Osteocyte (in vitro differentiated cells): Measurements from ENCODE around the gene GTF3C1. TPM values are rescaled to one million over a fixed set of nuclear protein-coding genes. Genes with fewer than 3 reads are reported as not detected.

Source experiments
- DNase-seq: peaks from one replicate; pipeline ENCODE4 v3.0.0; 2021; ENCODE audit warnings: mixed read lengths; ENCODE audit not compliant: unreplicated experiment; ENCODE audit errors: extremely low spot score
- H3K27ac Mint-ChIP-seq: one replicate; pipeline ENCODE4 v1.8.0; 2021; ENCODE audit warnings: mild to moderate bottlenecking, mixed read lengths; ENCODE audit not compliant: unreplicated experiment
- H3K27me3 Mint-ChIP-seq: one replicate; pipeline ENCODE4 v1.8.0; 2021; ENCODE audit warnings: mixed read lengths; ENCODE audit not compliant: unreplicated experiment
- H3K36me3 Mint-ChIP-seq: one replicate; pipeline ENCODE4 v1.8.0; 2021; ENCODE audit warnings: mixed read lengths; ENCODE audit not compliant: unreplicated experiment
- H3K4me1 Mint-ChIP-seq: one replicate; pipeline ENCODE4 v1.8.0; 2021; ENCODE audit warnings: mixed read lengths; ENCODE audit not compliant: unreplicated experiment
- H3K4me3 Mint-ChIP-seq: one replicate; pipeline ENCODE4 v1.8.0; 2021; ENCODE audit warnings: mild to moderate bottlenecking, moderate library complexity, mixed read lengths; ENCODE audit not compliant: unreplicated experiment
- H3K9me3 Mint-ChIP-seq: one replicate; pipeline ENCODE4 v1.8.0; 2021; ENCODE audit warnings: mixed read lengths; ENCODE audit not compliant: unreplicated experiment
- CTCF ChIP-seq: fragments of 200-600 bp; sonication (generic); IDR thresholded peaks from 2 replicates; pipeline ENCODE4 v1.5.0; 2021; ENCODE audit warnings: antibody characterized with exemption, mild to moderate bottlenecking, moderate library complexity
- total RNA-seq: library from RNA; stranded (reverse); gene quantifications from 2 replicates; pipeline ENCODE4 v1.2.1, GENCODE V29; 2021

The GTF3C1 gene
- total RNA-seq, 1 donor from 2014 or later: 92.3 TPM

- TF ChIP-seq CTCF: no peak
- Mint-ChIP-seq H3K27ac (no peak overlapping the region), H3K4me1 (no peaks in the 10 kb centered on the region), H3K36me3 (peaks cover 3% of the 10 kb centered on the region), H3K27me3 (no peaks in the 10 kb centered on the region), H3K9me3 (no peaks in the 10 kb centered on the region), H3K4me3 (no peak overlapping the region)
- DNase-seq: no peak
Measured at GRCh38 chr16:27595993-27596392, 46.3 kb upstream of the GTF3C1 start.

- Mint-ChIP-seq H3K27ac (no peak overlapping the region), H3K27me3 (no peaks in the 10 kb centered on the region), H3K4me3 (no peak overlapping the region), H3K4me1 (no peaks in the 10 kb centered on the region), H3K9me3 (no peaks in the 10 kb centered on the region), H3K36me3 (peaks cover 3% of the 10 kb centered on the region)
- DNase-seq: no peak
- TF ChIP-seq CTCF: no peak
Measured at GRCh38 chr16:27595475-27595874, 45.8 kb upstream of the GTF3C1 start.

- H3K27ac Mint-ChIP-seq: no peak overlapping the region
- TF ChIP-seq CTCF: no peak
- no peak for DNase-seq
- no peaks in the 10 kb centered on the region for H3K9me3 Mint-ChIP-seq
- no peaks in the 10 kb centered on the region for H3K4me1 Mint-ChIP-seq
- H3K36me3 Mint-ChIP-seq: peaks cover 3% of the 10 kb centered on the region
- no peaks in the 10 kb centered on the region for H3K27me3 Mint-ChIP-seq
- no peak overlapping the region for H3K4me3 Mint-ChIP-seq
Measured at GRCh38 chr16:27591837-27592236, 42.1 kb upstream of the GTF3C1 start.

GRCh38 chr16:27588057-27588456, 38.3 kb upstream of the GTF3C1 start:
- Mint-ChIP-seq H3K4me1 (no peaks in the 10 kb centered on the region), H3K27ac (no peak overlapping the region), H3K9me3 (no peaks in the 10 kb centered on the region), H3K4me3 (no peak overlapping the region), H3K27me3 (no peaks in the 10 kb centered on the region), H3K36me3 (peaks cover 10% of the 10 kb centered on the region)
- no peak for TF ChIP-seq CTCF
- no peak for DNase-seq

- no peak overlapping the region for H3K4me3 Mint-ChIP-seq
- peaks cover 10% of the 10 kb centered on the region for H3K36me3 Mint-ChIP-seq
- no peaks in the 10 kb centered on the region for H3K4me1 Mint-ChIP-seq
- no peak overlapping the region for H3K27ac Mint-ChIP-seq
- no peaks in the 10 kb centered on the region for H3K27me3 Mint-ChIP-seq
- DNase-seq: no peak
- TF ChIP-seq CTCF: no peak
- no peaks in the 10 kb centered on the region for H3K9me3 Mint-ChIP-seq
Measured at GRCh38 chr16:27586711-27587110, 37.0 kb upstream of the GTF3C1 start.
